ENCODE results near the gene OR4D2.

OR4D2 gene

GRCh38 chr17:58191241-58191896 is 24.6 kb downstream of the OR4D2 start:
- Histone ChIP-seq H3K36me3 (replicated peaks; ENCODE audit: low read depth, low read length) (no peaks in the 10 kb centered on the region), H3K4me3 (ENCODE audit: low read length) (no peak overlapping the region), H3K9me3 (ENCODE audit: insufficient read depth, low read length) (no peaks in the 10 kb centered on the region), H3K27ac (ENCODE audit: low read length) (no peak overlapping the region), H3K4me1 (ENCODE audit: low read length) (peaks cover 8% of the 10 kb centered on the region; the same call in 1 of the 2 replicates), H3K27me3 (ENCODE audit: low read depth, low read length) (no peaks in the 10 kb centered on the region), H3K9ac (ENCODE audit: low read length) (no peak overlapping the region), H4K20me1 (ENCODE audit: insufficient read depth, low read length) (no peaks in the 10 kb centered on the region), H3K4me2 (ENCODE audit: low read length) (no peak overlapping the region), H3K79me2 (ENCODE audit: low read length) (no peaks in the 10 kb centered on the region), H2AFZ (ENCODE audit: low read depth, low read length) (no peak overlapping the region)
- TF ChIP-seq, protein P1, sequence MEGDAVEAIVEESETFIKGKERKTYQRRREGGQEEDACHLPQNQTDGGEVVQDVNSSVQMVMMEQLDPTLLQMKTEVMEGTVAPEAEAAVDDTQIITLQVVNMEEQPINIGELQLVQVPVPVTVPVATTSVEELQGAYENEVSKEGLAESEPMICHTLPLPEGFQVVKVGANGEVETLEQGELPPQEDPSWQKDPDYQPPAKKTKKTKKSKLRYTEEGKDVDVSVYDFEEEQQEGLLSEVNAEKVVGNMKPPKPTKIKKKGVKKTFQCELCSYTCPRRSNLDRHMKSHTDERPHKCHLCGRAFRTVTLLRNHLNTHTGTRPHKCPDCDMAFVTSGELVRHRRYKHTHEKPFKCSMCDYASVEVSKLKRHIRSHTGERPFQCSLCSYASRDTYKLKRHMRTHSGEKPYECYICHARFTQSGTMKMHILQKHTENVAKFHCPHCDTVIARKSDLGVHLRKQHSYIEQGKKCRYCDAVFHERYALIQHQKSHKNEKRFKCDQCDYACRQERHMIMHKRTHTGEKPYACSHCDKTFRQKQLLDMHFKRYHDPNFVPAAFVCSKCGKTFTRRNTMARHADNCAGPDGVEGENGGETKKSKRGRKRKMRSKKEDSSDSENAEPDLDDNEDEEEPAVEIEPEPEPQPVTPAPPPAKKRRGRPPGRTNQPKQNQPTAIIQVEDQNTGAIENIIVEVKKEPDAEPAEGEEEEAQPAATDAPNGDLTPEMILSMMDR (IDR thresholded peaks at IDR 0.05; ENCODE audit: low read depth, low read length) = no peak
- TF ChIP-seq EZH2phosphoT487 (IDR thresholded peaks at IDR 0.05; ENCODE audit: low read depth) = no peak

GRCh38 chr17:58192612-58193011 is 25.8 kb downstream of the OR4D2 start, which contains the start of gene EPX:
Gene EPX, plus strand, starts transcription at chr17:58192726. Its CDS starts 121 bp downstream, at chr17:58192847.
- H3K4me2 ChIP-seq (ENCODE audit: low read length) = no peak within 1 kb of the TSS
- peaks cover 8% of the 10 kb centered on the region; the same call in 1 of the 2 replicates for H3K4me1 ChIP-seq (ENCODE audit: low read length)
- H3K36me3 ChIP-seq (replicated peaks; ENCODE audit: low read depth, low read length) = no peaks in the 10 kb centered on the region
- H3K27ac ChIP-seq (ENCODE audit: low read length) = no peak within 1 kb of the TSS
- no peak within 1 kb of the TSS for H2AFZ ChIP-seq (ENCODE audit: low read depth, low read length)
- H3K4me3 ChIP-seq (ENCODE audit: low read length) = no peak within 1 kb of the TSS
- H4K20me1 ChIP-seq (ENCODE audit: insufficient read depth, low read length) = no peaks in the 10 kb centered on the region
- no peaks in the 10 kb centered on the region for H3K27me3 ChIP-seq (ENCODE audit: low read depth, low read length)
- no peak for TF ChIP-seq EZH2phosphoT487 (IDR thresholded peaks at IDR 0.05; ENCODE audit: low read depth)
- TF ChIP-seq, protein P1 (IDR thresholded peaks at IDR 0.05; ENCODE audit: low read depth, low read length) = no peak
- no peaks in the 10 kb centered on the region for H3K79me2 ChIP-seq (ENCODE audit: low read length)
- no peak within 1 kb of the TSS for H3K9ac ChIP-seq (ENCODE audit: low read length)
- no peaks in the 10 kb centered on the region for H3K9me3 ChIP-seq (ENCODE audit: insufficient read depth, low read length)

DNA sequence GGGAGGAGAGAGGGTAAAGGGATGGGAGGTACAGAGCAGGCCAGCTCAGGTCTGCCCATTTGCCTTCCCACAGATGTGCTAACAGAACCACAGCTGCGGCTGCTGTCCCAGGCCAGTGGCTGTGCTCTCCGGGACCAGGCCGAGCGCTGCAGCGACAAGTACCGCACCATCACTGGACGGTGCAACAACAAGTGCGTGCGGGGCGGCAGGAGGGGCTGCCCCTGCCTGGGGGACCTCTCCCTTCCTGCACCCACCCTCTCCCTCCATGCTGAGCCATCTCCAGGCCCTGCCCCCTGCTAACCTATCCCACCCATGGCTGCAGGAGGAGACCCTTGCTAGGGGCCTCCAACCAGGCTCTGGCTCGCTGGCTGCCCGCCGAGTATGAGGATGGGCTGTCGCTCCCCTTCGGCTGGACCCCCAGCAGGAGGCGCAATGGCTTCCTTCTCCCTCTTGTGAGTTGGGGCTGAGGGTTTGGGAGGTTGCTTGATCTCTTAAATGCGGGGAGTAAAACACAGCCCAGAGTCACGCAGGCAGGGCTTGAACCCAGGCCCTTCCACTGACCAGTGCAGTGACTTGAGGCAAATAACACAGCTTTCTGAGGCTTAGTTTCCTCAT is 27.0 kb downstream of the OR4D2 start:
- H4K20me1 ChIP-seq (ENCODE audit: insufficient read depth, low read length) = no peaks in the 10 kb centered on the region
- peaks cover 9% of the 10 kb centered on the region; the same call in 1 of the 2 replicates for H3K27me3 ChIP-seq (ENCODE audit: low read depth, low read length)
- no peak overlapping the region for H3K27ac ChIP-seq (ENCODE audit: low read length)
- H3K9me3 ChIP-seq (ENCODE audit: insufficient read depth, low read length) = no peaks in the 10 kb centered on the region
- H3K4me2 ChIP-seq (ENCODE audit: low read length) = no peak overlapping the region
- no peaks in the 10 kb centered on the region for H3K79me2 ChIP-seq (ENCODE audit: low read length)
- H3K9ac ChIP-seq (ENCODE audit: low read length) = no peak overlapping the region
- H3K36me3 ChIP-seq (replicated peaks; ENCODE audit: low read depth, low read length) = no peaks in the 10 kb centered on the region
- H2AFZ ChIP-seq (ENCODE audit: low read depth, low read length) = no peak overlapping the region
- TF ChIP-seq, protein P1 (IDR thresholded peaks at IDR 0.05; ENCODE audit: low read depth, low read length) = no peak
- TF ChIP-seq EZH2phosphoT487 (IDR thresholded peaks at IDR 0.05; ENCODE audit: low read depth) = no peak
- no peak overlapping the region for H3K4me3 ChIP-seq (ENCODE audit: low read length)
- H3K4me1 ChIP-seq (ENCODE audit: low read length) = peaks cover 8% of the 10 kb centered on the region; the same call in 1 of the 2 replicates

GRCh38 chr17:58195518-58196123 is 28.8 kb downstream of the OR4D2 start:
- Histone ChIP-seq H3K9ac (ENCODE audit: low read length) (no peak overlapping the region), H3K79me2 (ENCODE audit: low read length) (no peaks in the 10 kb centered on the region), H3K4me3 (ENCODE audit: low read length) (no peak overlapping the region), H3K4me1 (ENCODE audit: low read length) (peaks cover 13% of the 10 kb centered on the region), H3K27me3 (ENCODE audit: low read depth, low read length) (peaks cover 11% of the 10 kb centered on the region; the same call in 1 of the 2 replicates), H3K27ac (ENCODE audit: low read length) (no peak overlapping the region), H4K20me1 (ENCODE audit: insufficient read depth, low read length) (no peaks in the 10 kb centered on the region), H3K4me2 (ENCODE audit: low read length) (no peak overlapping the region), H2AFZ (ENCODE audit: low read depth, low read length) (no peak overlapping the region), H3K36me3 (replicated peaks; ENCODE audit: low read depth, low read length) (no peaks in the 10 kb centered on the region), H3K9me3 (ENCODE audit: insufficient read depth, low read length) (no peaks in the 10 kb centered on the region)
- TF ChIP-seq, protein P1 (IDR thresholded peaks at IDR 0.05; ENCODE audit: low read depth, low read length) = no peak
- no peak for TF ChIP-seq EZH2phosphoT487 (IDR thresholded peaks at IDR 0.05; ENCODE audit: low read depth)
